ENCODE measurements around the gene PHPT1. TPM values are rescaled to one million over a fixed set of nuclear protein-coding genes. Genes with fewer than 3 reads are reported as not detected.

Gene PHPT1
- total RNA-seq, 2 donors from 2014 or later: 107 to 122 TPM

DNA sequence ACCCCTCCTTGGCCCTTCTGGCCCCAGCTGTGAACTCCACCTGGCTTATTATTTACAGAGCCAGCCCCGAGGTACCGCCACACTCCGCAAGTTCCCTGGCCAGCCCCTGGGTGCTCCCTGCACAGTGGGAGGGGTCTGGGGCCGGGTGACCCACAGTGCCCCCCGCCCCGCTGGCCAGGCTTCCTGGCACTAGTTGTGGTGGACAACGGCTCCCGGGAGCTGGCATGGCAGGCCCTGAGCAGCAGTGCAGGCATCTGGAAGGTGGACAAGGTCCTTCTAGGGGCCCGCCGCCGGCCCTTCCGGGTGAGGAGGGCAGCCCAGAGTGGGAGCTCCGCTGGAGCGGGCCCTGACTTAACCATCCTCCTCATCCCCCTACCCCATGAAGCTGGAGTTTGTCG lies 6.9 kb downstream of the PHPT1 start:
- TF ChIP-seq, protein P1, sequence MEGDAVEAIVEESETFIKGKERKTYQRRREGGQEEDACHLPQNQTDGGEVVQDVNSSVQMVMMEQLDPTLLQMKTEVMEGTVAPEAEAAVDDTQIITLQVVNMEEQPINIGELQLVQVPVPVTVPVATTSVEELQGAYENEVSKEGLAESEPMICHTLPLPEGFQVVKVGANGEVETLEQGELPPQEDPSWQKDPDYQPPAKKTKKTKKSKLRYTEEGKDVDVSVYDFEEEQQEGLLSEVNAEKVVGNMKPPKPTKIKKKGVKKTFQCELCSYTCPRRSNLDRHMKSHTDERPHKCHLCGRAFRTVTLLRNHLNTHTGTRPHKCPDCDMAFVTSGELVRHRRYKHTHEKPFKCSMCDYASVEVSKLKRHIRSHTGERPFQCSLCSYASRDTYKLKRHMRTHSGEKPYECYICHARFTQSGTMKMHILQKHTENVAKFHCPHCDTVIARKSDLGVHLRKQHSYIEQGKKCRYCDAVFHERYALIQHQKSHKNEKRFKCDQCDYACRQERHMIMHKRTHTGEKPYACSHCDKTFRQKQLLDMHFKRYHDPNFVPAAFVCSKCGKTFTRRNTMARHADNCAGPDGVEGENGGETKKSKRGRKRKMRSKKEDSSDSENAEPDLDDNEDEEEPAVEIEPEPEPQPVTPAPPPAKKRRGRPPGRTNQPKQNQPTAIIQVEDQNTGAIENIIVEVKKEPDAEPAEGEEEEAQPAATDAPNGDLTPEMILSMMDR (conservative IDR thresholded peaks at IDR 0.05): no peak
- Mint-ChIP-seq H3K4me3 (no peak overlapping the region), H3K27ac (no peak overlapping the region), H3K9me3 (no peaks in the 10 kb centered on the region), H3K36me3 (ENCODE audit: low read depth) (no peaks in the 10 kb centered on the region), H3K4me1 (no peaks in the 10 kb centered on the region), H3K27me3 (ENCODE audit: insufficient read depth) (no peaks in the 10 kb centered on the region)
- Histone ChIP-seq H3K27me3 (ENCODE audit: control insufficient read depth, insufficient read depth, low read length, poor library complexity, severe bottlenecking) (no peaks in the 10 kb centered on the region), H3K4me3 (ENCODE audit: low read length) (no peak overlapping the region), H3K9ac (ENCODE audit: extremely low read depth, low read length, poor library complexity, severe bottlenecking) (no peak overlapping the region), H3K27ac (ENCODE audit: low read depth, low read length) (no peak overlapping the region), H3K36me3 (ENCODE audit: control insufficient read depth, insufficient read depth, low read length) (peaks cover 5% of the 10 kb centered on the region), H3K9me3 (ENCODE audit: control insufficient read depth, low read length) (no peaks in the 10 kb centered on the region), H3K4me1 (ENCODE audit: control insufficient read depth, insufficient read depth, low read length) (no peaks in the 10 kb centered on the region)
- peak; percentile 41 for DNase-seq
- WGBS, 2 experiments (ENCODE audit: insufficient coverage in 1 of 2, insufficient read length in 1 of 2): 91 to 97% methylated on average over 6 to 15 of the region's 15 CpGs

DNA sequence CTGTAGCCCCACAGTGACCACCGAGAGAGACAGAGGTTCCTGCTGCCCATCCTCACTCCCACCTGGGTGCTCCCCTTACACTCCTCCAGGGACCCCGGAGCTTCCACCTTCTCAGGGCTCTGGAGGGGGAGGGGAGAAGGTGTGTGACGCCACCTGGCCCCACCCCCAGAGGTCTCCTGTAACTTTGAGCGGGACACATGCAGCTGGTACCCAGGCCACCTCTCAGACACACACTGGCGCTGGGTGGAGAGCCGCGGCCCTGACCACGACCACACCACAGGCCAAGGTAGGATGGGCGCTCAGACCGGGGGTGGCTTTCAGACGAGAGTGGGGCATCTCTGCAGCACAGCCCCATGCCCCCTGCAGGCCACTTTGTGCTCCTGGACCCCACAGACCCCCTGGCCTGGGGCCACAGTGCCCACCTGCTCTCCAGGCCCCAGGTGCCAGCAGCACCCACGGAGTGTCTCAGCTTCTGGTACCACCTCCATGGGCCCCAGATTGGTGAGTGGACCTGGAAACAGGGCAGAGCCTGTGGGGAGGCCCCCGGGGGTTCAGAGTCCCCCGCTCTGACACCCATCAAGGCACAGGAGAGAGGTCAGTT lies 7.4 kb downstream of the PHPT1 start:
- H3K9me3 Mint-ChIP-seq: no peaks in the 10 kb centered on the region
- Histone ChIP-seq H3K4me3 (ENCODE audit: low read length) (no peak overlapping the region), H3K9ac (ENCODE audit: extremely low read depth, low read length, poor library complexity, severe bottlenecking) (no peak overlapping the region), H3K27me3 (ENCODE audit: control insufficient read depth, insufficient read depth, low read length, poor library complexity, severe bottlenecking) (no peaks in the 10 kb centered on the region), H3K27ac (ENCODE audit: low read depth, low read length) (no peak overlapping the region), H3K36me3 (ENCODE audit: control insufficient read depth, insufficient read depth, low read length) (peaks cover 6% of the 10 kb centered on the region), H3K9me3 (ENCODE audit: control insufficient read depth, low read length) (no peaks in the 10 kb centered on the region), H3K4me1 (ENCODE audit: control insufficient read depth, insufficient read depth, low read length) (no peaks in the 10 kb centered on the region)
- WGBS, 2 experiments (ENCODE audit: insufficient coverage in 1 of 2, insufficient read length in 1 of 2): 90 to 98% methylated on average over 9 to 13 of the region's 14 CpGs
- peaks cover under 1% of the 10 kb centered on the region for H3K36me3 Mint-ChIP-seq (ENCODE audit: low read depth)
- no peaks in the 10 kb centered on the region for H3K4me1 Mint-ChIP-seq
- peak; percentile 48 for DNase-seq
- H3K4me3 Mint-ChIP-seq: no peak overlapping the region
- H3K27ac Mint-ChIP-seq: no peak overlapping the region
- TF ChIP-seq, protein P1 (conservative IDR thresholded peaks at IDR 0.05): peak; percentile 44
- H3K27me3 Mint-ChIP-seq (ENCODE audit: insufficient read depth): no peaks in the 10 kb centered on the region

DNA sequence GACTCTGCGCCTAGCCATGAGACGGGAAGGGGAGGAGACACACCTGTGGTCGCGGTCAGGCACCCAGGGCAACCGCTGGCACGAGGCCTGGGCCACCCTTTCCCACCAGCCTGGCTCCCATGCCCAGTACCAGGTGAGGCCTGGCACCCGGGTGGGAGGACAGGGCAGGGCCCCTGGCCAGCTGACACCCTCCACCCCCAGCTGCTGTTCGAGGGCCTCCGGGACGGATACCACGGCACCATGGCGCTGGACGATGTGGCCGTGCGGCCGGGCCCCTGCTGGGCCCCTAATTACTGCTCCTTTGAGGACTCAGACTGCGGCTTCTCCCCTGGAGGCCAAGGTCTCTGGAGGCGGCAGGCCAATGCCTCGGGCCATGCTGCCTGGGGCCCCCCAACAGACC lies 8.0 kb downstream of the PHPT1 start:
- Histone ChIP-seq H3K27ac (ENCODE audit: low read depth, low read length) (no peak overlapping the region), H3K36me3 (ENCODE audit: control insufficient read depth, insufficient read depth, low read length) (peaks cover 11% of the 10 kb centered on the region), H3K27me3 (ENCODE audit: control insufficient read depth, insufficient read depth, low read length, poor library complexity, severe bottlenecking) (no peaks in the 10 kb centered on the region), H3K4me3 (ENCODE audit: low read length) (no peak overlapping the region), H3K9ac (ENCODE audit: extremely low read depth, low read length, poor library complexity, severe bottlenecking) (no peak overlapping the region), H3K4me1 (ENCODE audit: control insufficient read depth, insufficient read depth, low read length) (no peaks in the 10 kb centered on the region), H3K9me3 (ENCODE audit: control insufficient read depth, low read length) (no peaks in the 10 kb centered on the region)
- Mint-ChIP-seq H3K9me3 (no peaks in the 10 kb centered on the region), H3K27me3 (ENCODE audit: insufficient read depth) (no peaks in the 10 kb centered on the region), H3K4me3 (no peak overlapping the region), H3K36me3 (ENCODE audit: low read depth) (peaks cover 5% of the 10 kb centered on the region), H3K27ac (no peak overlapping the region), H3K4me1 (no peaks in the 10 kb centered on the region)
- TF ChIP-seq, protein P1 (conservative IDR thresholded peaks at IDR 0.05): no peak
- 93 to 96% methylated on average over 15 to 19 of the region's 19 CpGs for WGBS, 2 experiments (ENCODE audit: insufficient coverage in 1 of 2, insufficient read length in 1 of 2)
- no peak for DNase-seq

All from endodermal cell (in vitro differentiated cells).